IPS-18a (cell line): ENCODE measurements around the gene CARMIL1.

Experiments used
- H3K27ac ChIP-seq: one replicate; pipeline ENCODE4 v1.5.1; 2013; ENCODE audit warnings: low read length
- H3K27me3 ChIP-seq: one replicate; pipeline ENCODE4 v1.6.1; 2013; ENCODE audit warnings: mild to moderate bottlenecking, low read length; ENCODE audit not compliant: control insufficient read depth, insufficient read depth
- H3K36me3 ChIP-seq: one replicate; pipeline ENCODE4 v1.6.1; 2013; ENCODE audit warnings: low read depth, low read length; ENCODE audit not compliant: control insufficient read depth
- H3K4me1 ChIP-seq: one replicate; pipeline ENCODE4 v1.6.1; 2013; ENCODE audit warnings: low read depth, low read length; ENCODE audit not compliant: control insufficient read depth
- H3K4me3 ChIP-seq: one replicate; pipeline ENCODE4 v1.5.1; 2013; ENCODE audit warnings: low read length
- H3K9ac ChIP-seq: one replicate; pipeline ENCODE4 v1.6.1; 2013; ENCODE audit warnings: mild to moderate bottlenecking, low read length, moderate library complexity
- H3K9me3 ChIP-seq: one replicate; pipeline ENCODE4 v1.6.1; 2013; ENCODE audit warnings: low read depth, low read length; ENCODE audit not compliant: control insufficient read depth

Gene CARMIL1

DNA sequence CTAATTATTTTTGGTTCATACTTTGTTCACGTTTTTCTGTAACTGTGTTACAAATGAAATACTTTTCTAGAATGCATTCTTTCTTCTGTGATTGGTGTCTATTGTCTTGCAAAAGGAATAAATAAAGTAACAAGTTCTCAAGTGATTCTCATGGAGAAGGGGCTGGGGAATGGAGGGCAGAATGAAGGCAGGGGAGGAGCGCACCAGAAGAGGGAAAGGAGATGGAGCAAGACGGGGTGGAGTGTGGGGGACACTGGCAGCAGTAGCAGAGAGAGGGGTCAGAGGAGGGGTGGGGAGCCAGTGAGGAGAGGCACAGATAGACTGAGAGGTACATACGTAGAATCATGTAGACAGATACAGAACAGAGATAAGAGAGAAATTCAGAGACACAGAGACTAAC, 136.5 kb downstream of the CARMIL1 start:
- Histone ChIP-seq H3K9me3 (peaks cover 7% of the 10 kb centered on the region), H3K27me3 (no peaks in the 10 kb centered on the region), H3K4me3 (no peak overlapping the region), H3K27ac (no peak overlapping the region), H3K9ac (no peak overlapping the region), H3K4me1 (peaks cover 43% of the 10 kb centered on the region), H3K36me3 (no peaks in the 10 kb centered on the region)

DNA sequence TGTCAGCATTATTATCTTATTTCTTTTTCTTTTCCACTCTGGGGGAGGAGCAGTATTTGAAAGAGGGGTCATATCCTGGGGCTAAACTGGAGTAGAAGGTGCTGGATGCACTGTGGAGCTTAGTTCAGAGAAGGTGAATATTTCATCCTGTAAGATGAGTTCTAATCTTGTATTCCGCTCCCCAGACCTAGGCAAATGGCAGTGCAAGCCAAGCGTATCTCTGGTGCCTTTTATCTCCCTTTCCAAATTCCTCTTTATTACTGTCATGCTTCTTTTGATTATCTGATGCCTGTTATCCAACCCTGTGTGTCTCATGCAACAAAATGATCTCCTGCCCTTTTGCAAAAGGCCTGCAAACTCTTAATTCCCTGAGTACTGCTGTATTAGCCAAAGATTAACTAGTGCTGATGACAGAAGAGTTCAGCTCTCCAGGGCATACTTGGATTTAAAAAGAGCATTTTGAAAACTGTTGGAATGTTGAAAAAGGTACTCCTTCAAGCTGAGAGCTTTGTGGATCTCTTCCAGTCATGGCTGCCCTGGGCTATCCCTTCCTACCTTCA, 138.0 kb downstream of the CARMIL1 start:
- no peaks in the 10 kb centered on the region for H3K27me3 ChIP-seq
- peaks cover 7% of the 10 kb centered on the region for H3K9me3 ChIP-seq
- no peak overlapping the region for H3K27ac ChIP-seq
- no peak overlapping the region for H3K4me3 ChIP-seq
- no peak overlapping the region for H3K9ac ChIP-seq
- H3K4me1 ChIP-seq = peaks cover 43% of the 10 kb centered on the region
- H3K36me3 ChIP-seq = no peaks in the 10 kb centered on the region

DNA sequence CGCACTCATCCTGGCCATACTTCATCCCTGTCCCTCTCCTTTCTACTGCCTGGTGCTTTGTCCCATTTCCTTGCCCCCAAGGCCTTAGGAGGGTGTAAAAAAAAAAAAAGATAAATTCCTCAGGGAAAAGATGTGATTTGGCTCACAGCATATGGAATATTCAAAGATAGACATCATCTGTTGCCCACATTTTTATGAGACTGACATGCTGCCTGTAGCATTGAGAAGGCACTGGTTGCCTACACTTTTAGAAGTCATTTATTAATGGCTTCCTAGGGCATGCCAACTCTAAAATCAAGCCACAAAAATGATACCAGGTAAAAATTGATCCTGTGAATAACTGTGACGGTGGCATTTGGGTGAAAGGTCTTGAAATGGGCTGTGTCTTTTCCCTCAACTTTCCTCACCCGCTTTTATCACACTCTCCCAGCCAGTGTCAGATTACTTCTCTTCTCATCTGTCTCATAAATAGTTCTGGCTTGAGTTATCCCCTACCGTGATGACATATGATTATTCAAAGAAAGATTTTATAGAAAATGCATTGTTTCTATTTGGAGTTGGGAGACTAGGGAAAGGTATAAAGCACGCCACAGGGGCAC, 139.4 kb downstream of the CARMIL1 start:
- peaks cover 31% of the 10 kb centered on the region for H3K4me1 ChIP-seq
- H3K27ac ChIP-seq = no peak overlapping the region
- no peak overlapping the region for H3K9ac ChIP-seq
- H3K27me3 ChIP-seq = no peaks in the 10 kb centered on the region
- H3K4me3 ChIP-seq = no peak overlapping the region
- no peaks in the 10 kb centered on the region for H3K36me3 ChIP-seq
- H3K9me3 ChIP-seq = peaks cover 7% of the 10 kb centered on the region

DNA sequence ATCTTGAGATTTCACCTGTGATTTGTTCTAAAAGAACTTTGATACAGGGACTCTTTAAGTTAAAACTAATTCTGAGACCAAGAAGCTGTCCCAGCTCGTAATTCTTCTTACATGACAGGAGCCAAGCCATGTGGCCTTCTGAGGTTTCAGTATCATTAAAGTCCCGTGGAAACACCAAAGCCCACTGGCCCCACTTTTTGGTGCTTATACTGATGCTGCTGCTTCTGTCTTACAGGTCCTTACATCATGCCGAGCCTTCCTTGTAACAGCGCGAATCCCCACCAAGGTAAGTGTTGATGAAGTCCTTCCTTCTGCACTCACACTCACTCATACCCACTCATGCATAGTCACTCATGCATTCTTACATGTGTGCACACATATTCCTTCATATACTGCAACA, 140.7 kb downstream of the CARMIL1 start:
- H3K9ac ChIP-seq = no peak overlapping the region
- peaks cover 7% of the 10 kb centered on the region for H3K9me3 ChIP-seq
- no peaks in the 10 kb centered on the region for H3K27me3 ChIP-seq
- H3K27ac ChIP-seq = no peak overlapping the region
- H3K4me1 ChIP-seq = peaks cover 19% of the 10 kb centered on the region
- H3K36me3 ChIP-seq = no peaks in the 10 kb centered on the region
- no peak overlapping the region for H3K4me3 ChIP-seq

DNA sequence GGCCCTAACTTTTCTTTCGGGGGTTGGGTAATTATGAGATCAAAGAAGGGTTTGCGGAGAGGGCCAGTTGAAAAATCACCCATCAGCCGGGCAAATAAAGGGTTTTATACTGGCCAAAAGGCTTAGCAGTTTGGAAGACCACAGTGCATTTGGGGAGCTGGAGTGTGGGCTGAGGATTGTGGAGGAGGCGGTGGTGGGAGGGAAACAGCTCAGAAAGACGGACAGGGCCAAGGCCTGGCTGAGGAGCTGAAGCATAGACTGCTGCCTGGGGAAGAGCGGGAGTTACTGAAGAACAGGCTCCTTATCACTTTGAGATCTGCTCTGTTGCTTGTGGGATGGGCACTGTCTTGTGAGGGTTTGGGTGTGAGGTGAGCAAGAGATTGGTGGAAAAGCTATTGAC, 144.2 kb downstream of the CARMIL1 start:
- Histone ChIP-seq H3K4me3 (no peak overlapping the region), H3K27me3 (no peaks in the 10 kb centered on the region), H3K9me3 (peaks cover 7% of the 10 kb centered on the region), H3K36me3 (no peaks in the 10 kb centered on the region), H3K4me1 (peaks cover 6% of the 10 kb centered on the region), H3K27ac (no peak overlapping the region), H3K9ac (no peak overlapping the region)

DNA sequence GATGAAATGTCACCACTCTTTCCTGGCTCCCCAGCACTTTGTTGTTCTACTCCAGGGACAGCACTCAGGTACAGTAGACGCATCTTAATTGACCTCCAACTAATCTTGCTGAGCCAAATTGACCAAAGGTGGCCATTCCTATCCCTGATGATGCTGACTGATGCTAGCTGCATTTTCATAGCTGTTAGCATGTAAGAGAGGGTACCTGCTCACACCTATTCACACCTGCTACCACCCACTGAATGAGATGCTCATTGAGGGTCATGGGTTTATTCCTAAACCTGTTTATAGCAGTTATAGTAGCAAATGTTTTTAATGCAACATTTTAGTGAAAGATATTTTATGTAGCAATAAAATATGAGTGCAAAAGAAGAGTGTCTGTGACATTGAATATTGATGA, 145.1 kb downstream of the CARMIL1 start:
- peaks cover 5% of the 10 kb centered on the region for H3K9me3 ChIP-seq

DNA sequence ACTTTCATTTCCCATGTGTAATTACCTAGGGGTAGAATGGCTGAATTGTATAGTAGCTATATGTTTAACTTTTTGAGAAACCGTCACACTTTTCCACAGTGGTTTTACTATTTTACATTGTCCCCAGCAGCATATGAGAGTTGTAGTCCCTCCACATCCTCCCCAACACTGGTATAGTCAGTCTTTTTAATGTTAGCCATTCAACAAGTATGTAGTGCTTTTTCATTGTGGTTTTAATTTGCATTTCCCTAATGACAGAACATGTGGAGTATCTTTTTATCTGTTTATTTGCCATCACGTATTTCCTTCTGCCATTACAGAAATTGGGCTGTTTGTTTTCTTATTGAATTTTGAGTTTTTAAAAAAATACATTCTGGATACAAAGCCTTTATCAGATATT, 148.4 kb downstream of the CARMIL1 start:
- no peaks in the 10 kb centered on the region for H3K27me3 ChIP-seq
- no peaks in the 10 kb centered on the region for H3K9me3 ChIP-seq
- no peak overlapping the region for H3K9ac ChIP-seq
- H3K4me3 ChIP-seq = no peak overlapping the region
- no peaks in the 10 kb centered on the region for H3K36me3 ChIP-seq
- H3K4me1 ChIP-seq = peaks cover 6% of the 10 kb centered on the region
- H3K27ac ChIP-seq = no peak overlapping the region

More for the DNA sequence above, 145.1 kb downstream of the CARMIL1 start:
- Histone ChIP-seq H3K4me1 (peaks cover 6% of the 10 kb centered on the region), H3K36me3 (no peaks in the 10 kb centered on the region), H3K27me3 (no peaks in the 10 kb centered on the region), H3K4me3 (no peak overlapping the region), H3K27ac (no peak overlapping the region), H3K9ac (no peak overlapping the region)

DNA sequence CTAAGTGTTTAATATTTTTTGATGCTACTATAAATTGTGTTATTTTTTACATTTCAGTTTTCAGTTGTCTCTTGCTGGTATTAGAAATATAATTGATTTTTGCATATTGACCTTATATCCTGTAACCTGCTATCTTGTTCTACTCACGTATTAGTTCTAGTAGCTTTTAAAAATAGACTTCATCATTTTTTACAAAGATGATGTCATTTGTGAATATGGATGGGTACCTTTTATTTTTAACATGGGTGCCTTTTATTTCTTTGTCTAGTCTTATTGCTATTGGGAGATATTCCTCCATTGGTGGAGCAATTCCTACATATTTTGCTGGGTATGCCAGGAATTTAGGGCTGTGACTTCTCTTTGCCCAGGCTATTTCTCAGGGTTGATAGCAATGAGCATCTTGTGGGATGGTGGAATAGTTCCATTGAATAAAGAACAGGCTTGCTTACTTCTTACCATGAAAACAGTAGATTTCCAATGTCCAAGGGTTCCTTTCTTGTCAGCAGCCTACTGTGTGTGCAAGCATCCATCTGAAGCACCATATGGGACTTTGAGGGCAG, 149.7 kb downstream of the CARMIL1 start:
- Histone ChIP-seq H3K27ac (no peak overlapping the region), H3K9me3 (no peaks in the 10 kb centered on the region), H3K4me3 (no peak overlapping the region), H3K4me1 (peaks cover 6% of the 10 kb centered on the region), H3K27me3 (no peaks in the 10 kb centered on the region), H3K9ac (no peak overlapping the region), H3K36me3 (no peaks in the 10 kb centered on the region)

DNA sequence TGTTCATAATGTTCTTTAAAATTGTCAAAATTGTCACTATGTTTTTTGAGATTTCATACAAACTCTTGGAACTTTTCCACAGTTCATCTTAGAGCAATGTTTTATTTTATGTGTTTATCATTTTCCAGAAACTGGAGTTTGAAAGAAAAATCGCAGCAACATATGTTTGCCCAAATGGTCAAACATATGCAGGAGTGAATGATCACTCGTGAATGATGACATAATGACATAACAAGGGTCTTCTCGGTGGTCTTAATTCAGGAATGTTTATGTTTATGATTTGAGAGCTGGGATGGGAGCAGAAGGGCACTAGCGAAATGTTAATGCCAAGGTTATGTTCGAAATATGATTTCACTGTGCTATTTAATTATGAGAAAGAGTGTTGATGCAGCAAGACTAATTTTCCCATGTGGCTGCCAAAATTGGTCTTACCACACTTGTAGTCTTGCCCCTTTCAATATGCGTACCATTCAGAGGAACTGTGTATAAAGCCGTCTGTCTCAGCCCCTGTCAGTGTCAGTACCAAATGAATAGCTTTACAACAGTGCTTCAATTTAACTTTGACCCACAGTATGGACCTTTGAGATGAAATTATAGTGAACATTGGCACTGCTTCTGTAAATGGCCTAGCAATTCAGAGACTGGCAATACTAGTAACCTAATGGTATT, 152.3 kb downstream of the CARMIL1 start:
- Histone ChIP-seq H3K27me3 (no peaks in the 10 kb centered on the region), H3K9me3 (no peaks in the 10 kb centered on the region), H3K36me3 (no peaks in the 10 kb centered on the region), H3K4me3 (no peak overlapping the region), H3K27ac (no peak overlapping the region), H3K9ac (no peak overlapping the region), H3K4me1 (no peaks in the 10 kb centered on the region)

DNA sequence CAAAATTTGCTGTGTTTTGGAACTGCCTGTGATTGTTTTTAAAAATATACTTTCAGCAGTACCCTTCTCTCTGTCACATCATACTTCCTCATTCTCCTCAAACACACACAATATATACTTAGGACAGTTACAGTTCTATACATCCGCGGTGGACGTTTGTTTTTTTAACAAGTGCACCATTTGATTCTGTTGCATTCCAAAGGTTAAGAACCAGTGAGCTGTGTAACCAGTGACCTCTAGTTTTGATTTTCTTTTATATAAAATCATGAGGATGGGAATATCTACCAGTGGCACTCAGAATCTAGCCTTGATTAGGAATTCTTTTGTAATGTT, 152.8 kb downstream of the CARMIL1 start:
- Histone ChIP-seq H3K4me3 (no peak overlapping the region), H3K36me3 (no peaks in the 10 kb centered on the region), H3K9me3 (no peaks in the 10 kb centered on the region), H3K9ac (no peak overlapping the region), H3K4me1 (no peaks in the 10 kb centered on the region), H3K27ac (no peak overlapping the region), H3K27me3 (no peaks in the 10 kb centered on the region)

DNA sequence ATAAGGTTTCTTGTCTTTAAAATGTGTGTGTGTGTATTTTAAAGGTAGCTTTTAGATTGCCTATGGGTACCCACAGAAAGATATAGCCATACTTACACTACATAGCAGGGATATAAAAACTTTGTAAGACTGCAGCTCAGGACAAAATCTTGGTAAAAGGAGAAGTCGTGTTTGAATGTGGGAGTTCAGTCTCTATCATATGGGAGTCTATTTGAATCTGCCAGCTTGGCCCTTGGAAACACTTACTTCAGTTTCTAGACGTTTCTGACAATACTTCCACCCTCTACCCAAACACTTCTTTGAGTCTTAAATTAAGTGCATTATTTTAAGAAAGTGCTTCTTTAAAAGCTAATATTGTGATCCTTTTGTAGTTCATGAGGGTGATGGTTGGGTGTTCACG, 155.7 kb downstream of the CARMIL1 start:
- H3K27me3 ChIP-seq = no peaks in the 10 kb centered on the region
- no peaks in the 10 kb centered on the region for H3K4me1 ChIP-seq
- no peak overlapping the region for H3K9ac ChIP-seq
- no peak overlapping the region for H3K27ac ChIP-seq
- no peaks in the 10 kb centered on the region for H3K9me3 ChIP-seq
- H3K4me3 ChIP-seq = no peak overlapping the region
- no peaks in the 10 kb centered on the region for H3K36me3 ChIP-seq
